Hepatic stellate cell (primary cell): ENCODE data around the gene P4HB.
A peak's percentile ranks its signal among the peaks of the same experiment; 100 is the strongest.
"Not testable (repeated sequence)": the region's sequence is repeated elsewhere in the genome, so short reads cannot be mapped to it uniquely, and the experiment has no call there.

Experiments
- DNase-seq: peaks from one replicate; pipeline ENCODE4 v3.0.0; 2011; ENCODE audit warnings: low spot score

P4HB gene

DNA sequence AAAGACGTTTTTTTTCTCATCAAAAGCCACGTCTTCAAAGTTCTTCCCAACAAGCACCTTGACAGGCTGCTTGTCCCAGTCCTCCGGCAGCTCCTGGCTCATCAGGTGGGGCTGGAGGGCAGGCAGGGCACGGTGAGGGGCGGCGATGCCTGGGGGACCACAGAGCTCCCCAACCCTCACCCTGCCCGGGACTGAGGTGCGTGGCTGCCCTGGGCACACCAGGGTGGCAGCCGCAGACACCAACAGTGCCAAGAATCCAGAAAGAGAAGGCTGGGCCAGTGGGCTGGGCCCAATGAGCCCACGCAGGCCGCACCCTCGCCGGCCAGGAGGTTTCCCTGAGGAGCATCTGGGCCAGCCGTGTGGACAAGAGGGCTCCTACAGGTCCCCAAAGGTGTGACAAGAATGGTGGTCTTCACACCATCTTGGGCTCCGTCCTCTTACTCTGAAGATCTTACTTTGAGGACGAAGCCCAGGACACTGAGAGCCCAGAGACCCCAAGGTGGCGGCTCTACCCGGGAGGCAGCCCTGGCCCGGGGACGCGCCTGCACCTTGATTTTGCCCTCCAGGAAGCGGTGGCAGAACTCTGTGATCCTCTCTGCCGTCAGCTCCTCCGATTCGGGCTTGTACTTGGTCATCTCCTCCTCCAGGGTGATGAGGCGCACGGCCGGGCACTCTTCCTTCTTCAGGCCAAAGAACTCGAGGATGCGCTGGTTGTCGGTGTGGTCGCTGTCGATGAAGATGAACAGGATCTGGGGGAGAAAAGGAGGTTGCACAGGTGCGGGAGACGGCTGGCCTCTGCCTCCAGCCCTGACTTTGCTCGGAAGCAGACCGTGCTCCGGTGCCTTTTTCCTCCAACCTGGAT lies 14.2 kb downstream of the P4HB start:
- DNase-seq, result no peak

DNA sequence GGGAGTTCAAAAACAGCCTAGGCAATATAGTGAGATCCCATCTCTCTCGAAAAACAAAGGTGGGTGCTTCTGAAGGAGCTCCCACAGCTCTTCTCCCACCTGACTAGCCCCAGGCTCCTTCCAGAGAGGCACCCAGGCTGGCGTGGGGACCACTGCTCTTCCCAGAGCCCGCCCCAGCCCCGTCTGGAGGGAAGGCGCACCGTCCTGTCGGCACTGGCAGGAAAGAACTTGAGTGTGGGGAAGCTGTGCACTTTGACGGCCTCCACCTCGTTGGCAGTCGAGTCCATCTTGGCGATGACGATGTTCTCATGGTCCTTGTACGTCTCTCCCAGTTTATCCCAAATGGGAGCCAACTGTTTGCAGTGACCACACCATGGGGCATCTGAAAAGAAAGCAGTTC lies 15.0 kb downstream of the P4HB start:
- no peak for DNase-seq

DNA sequence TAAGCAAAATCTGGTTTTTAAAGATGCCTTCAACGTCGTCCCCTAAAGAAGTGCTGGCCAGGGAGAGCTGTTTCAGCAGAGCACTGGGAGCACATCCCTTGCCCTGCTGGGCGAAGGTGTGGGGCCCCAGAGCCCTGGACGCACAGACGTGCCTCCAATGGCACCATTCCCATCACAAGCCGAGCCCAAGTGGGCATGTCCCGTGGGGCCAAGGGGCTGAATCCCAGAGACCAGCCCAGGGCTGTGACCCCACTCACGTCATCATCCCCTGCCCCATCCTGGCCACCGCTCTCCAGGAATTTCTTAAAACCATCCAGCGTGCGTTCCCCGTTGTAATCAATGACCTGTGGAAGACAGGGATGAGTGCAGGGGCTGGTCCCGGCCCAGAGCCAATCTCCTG lies 15.4 kb downstream of the P4HB start:
- DNase-seq, result no peak

DNA sequence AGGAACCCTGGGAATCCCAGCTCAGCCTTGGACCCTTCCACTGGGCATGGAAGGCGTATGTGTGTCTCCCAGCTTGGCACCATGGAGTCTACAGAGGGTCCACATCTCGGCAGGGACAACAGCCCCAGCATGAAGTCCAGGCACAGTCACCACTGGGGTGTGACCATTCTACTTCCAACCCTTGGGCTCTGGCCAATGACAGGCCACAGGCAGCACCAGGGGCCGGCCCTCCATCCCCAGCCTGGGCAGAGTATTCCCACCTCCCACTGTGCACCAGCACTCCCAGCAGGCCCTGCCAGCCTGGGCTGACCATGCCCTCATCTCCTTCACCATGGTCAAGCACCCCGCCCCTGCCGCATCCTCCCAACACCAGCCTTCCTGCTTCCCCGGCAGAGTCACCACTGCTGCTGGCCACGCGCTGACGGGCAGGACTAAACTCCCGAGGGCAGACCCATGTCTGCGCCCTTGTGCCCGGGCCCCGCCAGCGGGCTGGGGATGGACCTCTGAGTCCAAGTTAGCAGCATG lies 15.9 kb downstream of the P4HB start:
- DNase-seq, result no peak

DNA sequence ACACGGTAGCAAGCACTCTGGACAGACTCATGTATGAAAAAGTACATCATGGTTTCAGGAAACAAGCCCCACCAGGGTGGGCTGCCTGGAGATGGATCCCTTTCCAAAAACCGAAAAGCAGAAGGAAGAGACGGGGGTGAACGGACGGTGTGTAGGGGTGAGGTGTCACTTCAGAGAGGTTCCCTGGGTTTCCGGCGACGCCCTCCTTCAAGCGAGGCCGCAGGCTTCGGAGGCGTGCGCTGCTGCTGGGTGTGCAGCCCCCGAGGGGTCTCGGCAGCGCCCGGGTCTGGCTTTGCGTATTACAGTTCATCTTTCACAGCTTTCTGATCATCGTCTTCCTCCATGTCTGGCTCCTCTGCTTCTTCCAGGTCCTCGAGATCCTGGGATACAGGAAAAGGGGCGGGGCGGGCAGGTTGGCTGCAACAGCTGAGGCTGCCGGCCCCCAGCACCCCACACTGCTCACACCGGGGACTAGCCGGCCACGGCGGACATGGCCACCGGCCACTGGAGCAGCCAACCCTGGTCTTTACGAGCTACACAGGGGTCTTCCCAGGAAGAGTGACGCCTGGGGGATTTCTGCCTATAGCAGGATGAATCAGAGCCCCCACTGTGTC lies 16.5 kb downstream of the P4HB start:
- DNase-seq, result no peak

DNA sequence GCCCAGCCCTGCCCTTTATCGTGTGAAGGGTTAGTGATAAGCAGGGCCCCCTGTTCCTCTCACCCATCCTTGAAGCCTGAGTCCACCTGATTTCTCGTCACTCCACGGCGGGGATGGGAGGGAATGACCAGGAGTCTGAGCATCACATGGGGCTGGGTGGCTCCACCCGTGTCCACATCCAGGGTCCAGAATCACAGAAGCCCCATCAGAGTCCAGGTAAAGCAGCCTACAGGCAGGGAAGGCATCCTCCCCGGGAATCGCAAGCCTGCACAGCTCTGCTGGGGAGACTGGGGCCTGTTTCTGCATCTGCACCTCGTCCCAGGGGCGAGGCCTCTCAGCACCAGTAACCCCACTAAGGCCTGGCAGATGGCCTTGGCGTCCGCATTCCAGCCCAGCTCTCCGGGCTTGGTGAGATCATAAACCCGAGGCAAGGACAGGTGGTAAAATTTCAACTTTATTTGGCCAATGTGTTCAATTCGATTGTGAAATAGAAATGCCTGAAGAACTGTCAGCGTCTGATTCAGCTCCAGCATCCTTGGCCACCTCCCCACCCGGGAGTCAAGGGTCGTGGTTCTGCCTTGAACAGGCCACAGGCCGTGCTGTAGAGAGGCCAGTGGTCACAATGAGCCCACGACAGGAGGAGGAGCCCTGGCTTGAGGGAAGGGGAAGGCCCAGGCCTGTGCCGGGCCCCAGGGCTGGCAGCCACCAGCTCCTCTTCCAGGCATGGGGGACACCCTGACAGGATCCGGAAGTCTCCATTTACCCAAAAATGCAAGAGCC lies 17.4 kb downstream of the P4HB start:
- DNase-seq, result no peak

DNA sequence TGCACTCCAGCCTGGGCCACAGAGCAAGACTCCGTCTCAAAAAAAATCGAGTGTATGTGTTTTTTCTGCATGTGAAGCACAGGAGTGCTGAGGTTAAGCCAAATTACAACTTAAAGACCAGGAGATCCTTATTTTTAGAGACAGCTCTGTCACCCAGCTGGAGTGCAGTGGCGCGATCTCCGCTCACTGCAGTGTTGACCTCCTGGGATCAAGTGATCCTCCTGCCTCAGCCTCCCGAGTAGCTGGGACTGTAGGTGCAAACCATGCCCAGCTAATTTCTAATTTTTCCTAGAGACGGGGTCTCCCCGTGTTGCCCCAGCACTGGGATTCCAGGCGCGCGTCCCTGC lies 18.0 kb downstream of the P4HB start:
- no peak for DNase-seq

DNA sequence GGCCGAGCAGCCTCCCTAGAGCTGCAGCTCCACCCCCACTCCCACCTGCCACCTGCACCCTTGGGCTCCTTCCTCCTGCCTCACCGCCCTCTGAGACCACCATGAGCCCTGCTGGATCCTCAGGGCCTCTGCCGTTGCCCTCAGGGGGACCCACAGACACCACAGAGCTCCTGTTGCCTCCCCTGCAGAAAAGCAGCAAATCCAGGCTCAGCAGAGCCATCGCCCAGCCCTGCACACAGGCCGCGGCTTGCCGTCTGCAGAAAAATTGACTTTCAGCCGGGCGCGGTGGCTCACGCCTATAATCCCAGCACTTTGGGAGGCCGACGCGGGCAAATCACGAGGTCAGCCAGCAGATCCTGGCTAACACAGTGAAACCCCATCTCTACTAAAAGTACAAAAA lies 18.5 kb downstream of the P4HB start:
- DNase-seq, result no peak

DNA sequence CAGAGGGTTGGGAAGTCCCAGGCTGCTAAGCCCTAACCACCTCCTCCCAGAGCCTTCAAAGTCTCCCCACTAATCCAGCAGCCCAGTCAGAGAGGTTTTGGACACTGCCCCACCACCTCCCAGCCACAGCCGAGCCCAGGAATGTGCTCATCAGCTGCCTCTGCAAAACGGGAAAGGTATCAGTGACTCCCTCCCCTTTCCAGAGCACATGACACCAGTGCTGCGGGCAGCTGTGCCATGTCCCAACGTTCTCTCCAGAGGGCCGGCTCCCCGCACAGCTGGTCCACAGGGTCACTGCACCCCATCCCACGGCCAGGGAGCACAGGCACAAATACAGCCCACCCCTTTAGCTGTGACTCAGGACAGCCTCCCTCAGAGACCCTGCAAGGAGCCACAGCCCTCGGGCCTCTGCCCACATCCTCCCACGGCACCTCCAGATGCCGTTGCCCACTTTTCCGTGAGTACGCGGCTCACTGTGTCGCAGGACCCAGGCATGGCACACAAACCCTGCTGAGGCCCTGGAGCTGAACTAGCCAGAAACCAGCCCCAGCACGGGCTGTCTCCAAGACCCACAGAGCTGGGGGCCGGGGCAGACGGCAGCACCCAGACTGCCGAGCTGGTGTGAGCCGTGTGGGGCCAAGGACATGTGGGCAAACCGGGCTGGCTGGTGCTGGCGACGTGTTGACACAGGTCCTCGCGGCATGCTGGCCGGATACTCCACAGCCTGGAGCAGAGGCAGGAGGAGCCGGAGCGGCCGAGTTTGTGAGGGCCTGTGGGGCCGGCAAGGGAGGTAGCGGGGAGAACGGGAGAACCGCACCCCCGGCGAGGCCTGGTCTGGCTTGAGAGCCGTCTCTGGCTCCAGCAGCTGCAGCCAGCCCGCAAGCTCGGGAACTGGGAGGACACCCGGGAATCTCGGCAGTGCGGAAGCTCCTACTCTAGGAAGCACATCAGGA lies 19.2 kb downstream of the P4HB start:
- no peak for DNase-seq

DNA sequence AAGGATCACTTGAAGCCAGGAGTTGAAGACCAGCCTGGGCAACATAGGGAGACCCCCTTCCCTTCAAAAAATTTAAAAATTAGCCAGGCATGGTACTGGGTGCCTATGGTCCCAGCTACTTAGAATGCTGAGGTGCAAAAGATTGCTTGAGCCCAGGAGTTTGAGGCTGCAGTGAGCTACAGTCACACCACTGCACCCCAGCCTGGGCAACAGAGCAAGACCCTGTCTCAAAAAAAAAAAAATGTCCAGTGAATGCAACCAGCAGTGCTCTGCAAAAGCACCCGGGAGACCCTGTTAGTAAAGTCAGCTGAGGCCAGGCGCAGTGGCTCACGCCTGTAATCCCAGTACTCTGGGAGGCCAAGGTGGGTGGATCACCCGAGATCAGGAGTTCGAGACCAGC lies 20.3 kb downstream of the P4HB start:
- DNase-seq, result not testable (repeated sequence)

DNA sequence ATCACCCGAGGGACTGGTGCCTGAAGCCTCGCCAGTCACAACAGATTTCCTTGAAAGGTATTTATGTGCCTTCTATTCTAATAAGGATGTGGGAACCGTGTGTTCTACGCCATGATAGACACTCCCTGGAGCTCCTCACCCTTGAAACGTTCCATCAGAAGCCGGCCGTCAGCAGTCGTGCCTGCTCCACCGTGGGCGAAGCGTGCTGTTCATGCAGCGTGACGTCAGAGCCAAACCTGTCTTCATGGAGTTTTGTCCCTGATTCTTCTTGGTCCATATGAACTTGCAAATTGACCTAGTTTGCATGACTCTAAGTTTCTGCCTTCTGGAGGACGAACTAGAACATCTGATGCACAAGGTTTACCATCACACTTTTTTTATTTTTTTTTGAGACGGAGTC lies 21.0 kb downstream of the P4HB start:
- DNase-seq, result no peak

DNA sequence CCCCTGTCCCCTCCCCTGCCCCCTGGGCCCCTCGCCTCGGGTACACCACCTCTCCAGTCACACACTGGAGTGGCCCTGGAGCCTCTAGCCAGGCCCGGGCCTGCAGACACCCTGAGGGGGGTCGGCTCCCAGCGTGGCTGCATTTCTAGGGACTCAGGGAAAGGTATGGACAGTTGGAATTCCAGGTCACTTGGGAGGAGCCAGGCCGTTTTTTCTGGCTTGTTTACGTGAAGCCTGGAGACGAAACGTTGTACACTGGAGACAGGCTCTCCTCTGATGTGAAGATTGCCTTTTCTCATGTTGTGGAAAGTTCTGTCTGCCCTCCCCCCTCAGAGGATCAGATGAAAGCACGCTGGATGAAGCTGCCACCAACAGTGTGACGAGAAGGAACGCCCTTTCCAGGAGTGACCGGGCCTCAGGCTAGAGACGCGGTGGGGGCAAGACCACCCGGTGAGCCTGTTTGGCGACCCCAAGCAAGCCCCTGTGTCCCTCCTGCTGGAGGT lies 21.5 kb downstream of the P4HB start:
- DNase-seq, result no peak

DNA sequence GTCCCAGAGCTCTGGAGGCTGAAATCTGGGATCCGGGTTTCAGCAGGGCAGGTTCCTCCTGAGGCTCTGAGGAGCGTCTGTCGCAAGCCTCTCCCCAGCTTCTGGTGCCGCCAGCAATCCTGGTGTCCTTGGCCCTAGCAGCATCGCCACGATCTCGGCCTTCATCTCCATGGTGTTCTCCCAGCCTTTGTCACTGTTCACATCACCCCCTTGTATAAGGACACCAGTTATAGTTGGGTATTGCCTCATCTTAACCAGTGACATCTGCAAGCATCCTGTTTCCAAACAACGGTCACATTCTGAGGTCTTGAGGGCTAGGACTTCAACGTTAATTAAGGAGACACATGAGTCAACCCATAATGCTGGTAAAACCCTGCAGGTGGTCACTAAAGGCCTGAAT lies 22.7 kb downstream of the P4HB start:
- no peak for DNase-seq

DNA sequence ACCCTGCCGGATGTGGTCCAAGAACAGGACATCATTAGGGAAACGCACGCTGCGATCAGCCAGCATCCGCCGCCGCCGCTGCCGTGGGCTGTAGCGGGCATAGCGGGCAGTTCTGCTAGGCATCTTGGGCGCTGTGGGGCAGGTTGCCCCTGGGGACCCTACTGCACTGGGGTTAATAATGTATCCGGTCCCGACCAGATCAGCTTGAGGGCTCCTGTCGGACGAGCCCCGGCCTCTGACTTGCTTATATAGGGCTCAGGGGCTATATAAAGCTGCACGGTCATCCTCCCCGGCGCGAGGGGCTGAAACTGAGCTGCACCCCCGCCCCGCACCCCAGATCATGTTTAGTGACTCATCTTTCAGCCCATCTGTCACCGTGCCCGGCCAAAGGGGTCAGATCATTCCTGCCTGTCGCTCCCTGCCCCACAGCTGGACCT lies 25.5 kb downstream of the P4HB start, which contains the start of gene PPP1R27:
PPP1R27 (minus strand) TSS at position 220 of the 437 bp plus-strand sequence; CDS start at position 123, 97 bp downstream.
- no peak for DNase-seq

DNA sequence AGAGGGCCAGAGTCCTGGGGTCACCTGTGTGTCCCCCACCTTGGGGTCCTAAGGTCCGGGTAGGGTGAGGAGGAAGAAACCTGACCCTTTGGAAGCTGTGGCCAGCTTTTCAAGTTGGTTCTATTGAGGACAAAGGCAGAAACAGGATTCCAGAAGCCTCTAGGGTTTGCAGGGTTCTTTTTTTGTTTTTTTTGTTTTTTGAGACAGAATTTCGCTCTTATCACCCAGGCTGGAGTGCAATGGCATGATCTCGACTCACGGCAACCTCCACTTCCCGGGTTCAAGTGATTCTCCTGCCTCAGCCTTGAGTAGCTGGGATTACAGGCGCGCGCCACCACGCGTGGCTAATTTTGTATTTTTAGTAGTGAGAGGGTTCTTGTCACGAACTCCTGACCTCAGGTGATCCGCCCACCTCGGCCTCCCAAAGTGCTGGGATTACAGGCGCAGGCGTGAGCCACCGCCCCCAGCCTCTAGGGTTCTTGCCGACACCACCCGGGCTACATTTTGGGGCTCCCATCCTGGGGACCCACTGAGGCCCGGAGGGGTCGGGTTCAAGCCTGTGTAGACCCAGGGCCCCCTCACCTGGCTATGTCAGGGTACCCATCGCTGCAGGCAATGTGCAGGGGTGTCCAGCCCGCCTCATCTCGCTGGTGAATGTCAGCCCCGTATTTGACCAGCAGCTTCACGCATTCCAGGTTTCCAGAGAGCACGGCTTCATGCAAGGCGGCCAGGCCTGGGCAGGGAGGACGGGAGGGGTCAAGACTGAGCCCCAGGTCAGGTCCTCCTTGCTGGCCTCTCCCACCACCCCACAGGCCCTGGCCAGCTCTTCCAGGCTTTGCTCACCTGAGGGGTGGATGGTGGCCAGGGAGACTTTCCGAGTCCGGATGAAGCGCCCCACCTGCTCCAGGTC lies 26.2 kb downstream of the P4HB start:
- DNase-seq, result no peak

DNA sequence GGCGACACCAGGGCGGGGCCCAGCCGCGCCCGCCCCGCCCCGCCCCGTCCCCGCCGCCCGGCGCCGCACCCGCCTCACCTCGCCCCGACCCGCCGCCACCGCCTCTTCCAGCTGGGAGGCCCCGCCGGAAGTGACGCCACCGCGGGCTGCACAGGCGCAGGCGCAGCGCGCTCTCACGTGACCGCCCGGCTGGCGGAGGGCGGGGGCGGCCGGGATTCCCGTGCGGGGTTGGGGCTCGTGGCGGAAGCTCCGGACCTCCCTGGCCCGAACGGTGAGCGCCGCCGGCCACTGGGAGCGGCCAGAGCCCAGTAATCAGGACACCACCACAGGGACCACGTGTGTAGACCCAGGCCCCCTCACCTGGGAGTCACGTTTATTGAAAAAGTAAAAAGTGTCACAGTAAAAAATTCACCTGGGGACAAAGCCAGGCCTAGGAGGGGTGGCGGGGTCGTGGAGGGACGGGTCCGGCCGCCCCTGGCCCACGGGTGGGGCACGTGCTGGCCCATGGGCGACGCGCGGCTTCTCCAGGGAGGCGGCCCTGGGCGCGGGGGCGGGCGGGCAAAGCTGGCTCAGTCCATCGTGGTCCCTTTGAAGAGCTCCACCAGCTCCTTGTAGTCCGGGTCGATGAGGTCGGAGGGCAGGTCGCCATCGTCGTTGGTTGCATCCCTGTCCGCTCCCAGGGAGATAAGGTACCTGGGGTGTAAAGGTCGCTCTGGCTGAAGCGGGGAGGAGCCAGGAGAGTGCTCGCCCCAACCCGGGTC lies 27.0 kb downstream of the P4HB start, which contains the start of gene MCRIP1:
MCRIP1 (minus strand) TSS at position 132 of the 761 bp plus-strand sequence. CDS start 8,785 bp downstream, outside the sequence.
- DNase-seq, result peak; percentile 98

DNA sequence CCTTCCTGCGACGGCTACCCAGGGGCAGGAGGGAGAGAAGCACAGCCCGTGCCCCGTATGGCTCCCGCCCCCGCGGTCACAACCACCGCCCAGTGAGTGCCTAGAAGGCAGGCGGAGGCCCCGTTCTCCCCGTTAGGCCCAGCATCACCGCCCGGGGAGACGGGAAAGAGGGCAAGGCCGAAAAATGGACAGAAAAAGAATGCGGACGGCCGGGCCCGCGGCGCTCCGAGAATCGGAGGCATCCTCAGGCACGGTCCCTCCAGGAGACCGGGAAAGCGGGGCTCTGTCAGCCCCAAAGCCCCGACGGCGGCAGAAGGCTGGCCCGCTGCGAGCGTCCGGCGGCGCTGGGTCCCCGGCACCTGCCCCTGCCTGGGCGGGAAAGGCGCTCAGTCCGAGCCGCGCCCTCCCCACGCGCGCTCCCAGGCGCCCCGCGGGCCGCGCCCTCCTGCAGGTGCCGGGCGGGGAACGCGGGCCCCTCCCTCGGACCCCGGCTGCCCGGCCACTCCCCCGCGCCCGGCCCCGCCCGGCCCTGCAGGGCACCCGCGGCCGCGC lies 27.7 kb downstream of the P4HB start:
- DNase-seq, result peak; percentile 56

DNA sequence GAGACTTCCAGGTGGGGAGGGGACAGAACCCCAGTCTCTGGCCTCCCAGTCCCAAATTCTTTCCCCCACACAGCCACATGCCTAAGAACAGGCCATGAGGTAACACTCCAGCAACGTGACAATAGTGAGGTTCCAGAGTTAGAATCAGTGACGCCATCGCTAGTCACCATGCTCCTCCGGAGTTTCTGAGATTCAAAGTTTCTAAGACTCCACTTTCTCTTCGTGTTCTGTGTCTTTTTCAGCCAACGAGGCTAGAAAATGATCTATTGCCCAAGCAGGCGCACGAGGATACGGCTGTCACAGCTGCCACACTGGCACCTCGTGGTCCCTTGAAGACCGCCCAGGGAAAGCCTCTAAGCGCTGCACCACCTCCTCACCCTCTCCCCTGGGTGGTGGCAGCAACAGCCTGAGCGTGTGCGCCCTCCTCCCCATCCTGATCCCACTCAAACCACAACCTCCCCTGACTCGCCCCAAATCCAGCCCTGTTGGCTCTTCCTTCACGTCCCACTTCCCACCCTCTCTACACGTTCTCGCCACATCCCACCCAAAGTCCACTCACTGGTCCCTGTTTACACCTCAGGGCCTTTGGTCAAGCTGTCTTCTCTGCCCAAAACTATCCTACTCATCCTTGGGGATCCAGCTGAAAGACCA lies 28.3 kb downstream of the P4HB start:
- DNase-seq, result peak; percentile 68
